HG03565 (cell line): ENCODE measurements around the gene APOE.
A peak's percentile ranks its signal among the peaks of the same experiment; 100 is the strongest.
"Not testable (repeated sequence)": the region's sequence is repeated elsewhere in the genome, so short reads cannot be mapped to it uniquely, and the experiment has no call there.

Experiments used
- ATAC-seq: cut with Tn5 transposase; IDR thresholded peaks from one replicate; pipeline ENCODE4 v1.9.1; 2021; ENCODE audit warnings: mild to moderate bottlenecking, moderate library complexity; ENCODE audit not compliant: unreplicated experiment

APOE gene

DNA sequence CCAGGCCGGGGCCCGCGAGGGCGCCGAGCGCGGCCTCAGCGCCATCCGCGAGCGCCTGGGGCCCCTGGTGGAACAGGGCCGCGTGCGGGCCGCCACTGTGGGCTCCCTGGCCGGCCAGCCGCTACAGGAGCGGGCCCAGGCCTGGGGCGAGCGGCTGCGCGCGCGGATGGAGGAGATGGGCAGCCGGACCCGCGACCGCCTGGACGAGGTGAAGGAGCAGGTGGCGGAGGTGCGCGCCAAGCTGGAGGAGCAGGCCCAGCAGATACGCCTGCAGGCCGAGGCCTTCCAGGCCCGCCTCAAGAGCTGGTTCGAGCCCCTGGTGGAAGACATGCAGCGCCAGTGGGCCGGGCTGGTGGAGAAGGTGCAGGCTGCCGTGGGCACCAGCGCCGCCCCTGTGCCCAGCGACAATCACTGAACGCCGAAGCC, 3.3 kb downstream of the APOE start:
- no peak for ATAC-seq

DNA sequence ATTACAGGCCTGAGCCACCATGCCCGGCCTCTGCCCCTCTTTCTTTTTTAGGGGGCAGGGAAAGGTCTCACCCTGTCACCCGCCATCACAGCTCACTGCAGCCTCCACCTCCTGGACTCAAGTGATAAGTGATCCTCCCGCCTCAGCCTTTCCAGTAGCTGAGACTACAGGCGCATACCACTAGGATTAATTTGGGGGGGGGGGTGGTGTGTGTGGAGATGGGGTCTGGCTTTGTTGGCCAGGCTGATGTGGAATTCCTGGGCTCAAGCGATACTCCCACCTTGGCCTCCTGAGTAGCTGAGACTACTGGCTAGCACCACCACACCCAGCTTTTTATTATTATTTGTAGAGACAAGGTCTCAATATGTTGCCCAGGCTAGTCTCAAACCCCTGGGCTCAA, 4.2 kb downstream of the APOE start:
- ATAC-seq: no peak

DNA sequence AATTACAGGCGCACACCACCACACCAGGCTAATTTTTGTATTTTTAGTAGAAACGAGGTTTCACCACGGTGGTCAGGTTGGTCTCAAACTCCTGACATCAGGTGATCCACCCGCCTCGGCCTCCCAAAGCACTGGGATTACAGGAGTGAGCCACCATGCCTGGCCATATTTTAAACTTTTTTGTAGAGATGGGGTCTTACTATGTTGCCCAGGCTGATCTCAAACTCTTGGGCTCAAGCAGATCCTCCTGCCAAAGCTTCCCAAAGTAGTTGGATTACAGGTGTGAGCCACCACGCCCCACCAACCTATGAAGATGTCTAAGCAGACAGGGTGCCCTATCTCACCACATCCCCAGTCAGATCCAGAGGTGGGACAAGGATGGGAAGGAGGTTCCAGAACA, 6.3 kb downstream of the APOE start:
- not testable (repeated sequence) for ATAC-seq

DNA sequence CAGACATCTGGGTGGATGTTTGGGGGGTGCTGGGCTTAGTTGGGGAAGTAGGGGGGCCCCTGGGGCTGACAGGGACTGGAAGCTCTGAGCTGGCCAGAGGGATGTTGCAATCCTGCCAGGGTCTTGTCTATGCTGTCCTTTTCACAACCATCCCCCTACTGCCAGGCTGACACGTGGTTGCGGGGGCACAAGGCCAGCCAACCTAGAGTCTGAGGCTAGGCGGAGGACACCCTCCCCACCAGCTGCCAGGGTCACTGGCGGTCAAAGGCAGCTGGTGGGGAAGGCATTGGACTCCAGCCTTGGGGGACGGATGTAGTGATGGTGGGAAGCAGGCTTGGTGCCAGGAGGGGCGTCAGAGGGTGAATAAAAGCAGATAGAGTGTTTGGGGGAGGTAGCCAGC, 7.3 kb downstream of the APOE start:
- no peak for ATAC-seq

DNA sequence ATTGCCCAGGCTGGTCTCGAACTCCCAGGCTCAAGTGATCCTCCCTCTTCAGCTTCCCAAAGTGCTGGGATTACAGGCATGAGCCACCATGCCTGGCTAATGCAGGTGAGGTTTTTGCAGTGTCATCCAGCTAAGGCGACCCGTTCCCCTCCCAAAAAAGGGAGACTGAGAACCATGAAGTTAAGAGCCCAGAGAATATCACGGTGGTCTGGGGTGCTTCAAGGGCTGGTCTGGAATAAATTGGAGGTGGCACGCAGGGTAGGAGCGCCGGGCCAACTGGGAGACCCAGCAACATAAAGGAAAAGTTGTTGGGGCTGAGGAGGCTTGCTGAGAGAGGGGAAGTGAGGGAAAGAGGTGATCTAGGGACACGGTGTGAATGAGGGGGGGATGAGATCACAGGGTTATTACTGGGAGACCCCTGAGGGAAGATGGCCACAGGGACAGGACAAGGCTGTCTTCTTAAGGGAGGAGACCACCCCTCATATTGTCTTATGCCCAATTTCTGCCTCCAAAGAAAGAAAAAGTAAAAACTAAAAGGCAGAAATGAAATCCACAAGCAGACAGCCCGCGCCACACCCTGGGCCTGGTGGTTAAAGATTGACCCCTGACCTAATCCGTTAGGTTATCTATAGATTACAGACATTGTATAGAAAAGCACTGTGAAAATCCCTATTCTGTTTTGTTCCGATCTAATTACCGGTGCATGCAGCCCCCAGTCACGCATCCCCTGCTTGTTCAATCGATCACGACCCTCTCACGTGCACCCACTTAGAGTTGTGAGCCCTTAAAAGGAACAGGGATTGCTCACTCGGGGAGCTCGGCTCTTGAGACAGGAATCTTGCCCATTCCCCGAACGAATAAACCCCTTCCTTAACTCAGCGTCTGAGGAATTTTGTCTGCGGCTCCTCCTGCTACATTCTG, 8.2 kb downstream of the APOE start:
- not testable (repeated sequence) for ATAC-seq

DNA sequence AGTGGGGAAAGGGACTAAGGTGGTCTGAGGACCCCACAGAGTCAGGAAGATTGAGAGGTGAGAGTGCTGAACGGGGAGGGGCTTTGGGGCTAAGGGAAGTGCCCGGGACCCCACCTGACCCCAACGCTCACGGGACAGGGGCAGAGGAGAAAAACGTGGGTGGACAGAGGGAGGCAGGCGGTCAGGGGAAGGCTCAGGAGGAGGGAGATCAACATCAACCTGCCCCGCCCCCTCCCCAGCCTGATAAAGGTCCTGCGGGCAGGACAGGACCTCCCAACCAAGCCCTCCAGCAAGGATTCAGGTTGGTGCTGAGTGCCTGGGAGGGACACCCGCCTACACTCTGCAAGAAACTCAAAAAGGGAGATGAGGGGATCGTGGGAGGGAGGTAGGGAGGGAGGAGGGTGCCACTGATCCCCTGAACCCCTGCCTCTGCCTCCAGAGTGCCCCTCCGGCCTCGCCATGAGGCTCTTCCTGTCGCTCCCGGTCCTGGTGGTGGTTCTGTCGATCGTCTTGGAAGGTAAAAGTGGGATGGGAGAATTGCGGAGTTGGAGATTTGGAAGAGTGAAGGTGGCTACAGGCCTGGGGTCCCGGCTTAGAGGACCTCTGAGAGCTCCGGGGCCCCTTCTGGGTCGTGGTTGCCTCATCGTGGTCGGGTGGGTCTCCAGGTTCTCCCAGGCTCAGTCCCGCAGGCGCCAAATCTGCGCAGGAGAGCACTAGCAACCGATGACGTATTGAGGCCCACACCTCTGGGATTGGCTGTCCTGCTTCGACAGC, 9.0 kb downstream of the APOE start, which contains the start of gene APOC1:
Gene APOC1, plus strand, starts transcription at position 176 of the 774 bp plus-strand sequence. Its CDS starts 284 bp downstream, at position 460.
- peak; percentile 76 for ATAC-seq

DNA sequence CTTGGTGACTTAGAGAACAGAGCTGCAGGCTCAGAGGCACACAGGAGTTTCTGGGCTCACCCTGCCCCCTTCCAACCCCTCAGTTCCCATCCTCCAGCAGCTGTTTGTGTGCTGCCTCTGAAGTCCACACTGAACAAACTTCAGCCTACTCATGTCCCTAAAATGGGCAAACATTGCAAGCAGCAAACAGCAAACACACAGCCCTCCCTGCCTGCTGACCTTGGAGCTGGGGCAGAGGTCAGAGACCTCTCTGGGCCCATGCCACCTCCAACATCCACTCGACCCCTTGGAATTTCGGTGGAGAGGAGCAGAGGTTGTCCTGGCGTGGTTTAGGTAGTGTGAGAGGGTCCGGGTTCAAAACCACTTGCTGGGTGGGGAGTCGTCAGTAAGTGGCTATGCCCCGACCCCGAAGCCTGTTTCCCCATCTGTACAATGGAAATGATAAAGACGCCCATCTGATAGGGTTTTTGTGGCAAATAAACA, 18.7 kb downstream of the APOE start:
- no peak for ATAC-seq

DNA sequence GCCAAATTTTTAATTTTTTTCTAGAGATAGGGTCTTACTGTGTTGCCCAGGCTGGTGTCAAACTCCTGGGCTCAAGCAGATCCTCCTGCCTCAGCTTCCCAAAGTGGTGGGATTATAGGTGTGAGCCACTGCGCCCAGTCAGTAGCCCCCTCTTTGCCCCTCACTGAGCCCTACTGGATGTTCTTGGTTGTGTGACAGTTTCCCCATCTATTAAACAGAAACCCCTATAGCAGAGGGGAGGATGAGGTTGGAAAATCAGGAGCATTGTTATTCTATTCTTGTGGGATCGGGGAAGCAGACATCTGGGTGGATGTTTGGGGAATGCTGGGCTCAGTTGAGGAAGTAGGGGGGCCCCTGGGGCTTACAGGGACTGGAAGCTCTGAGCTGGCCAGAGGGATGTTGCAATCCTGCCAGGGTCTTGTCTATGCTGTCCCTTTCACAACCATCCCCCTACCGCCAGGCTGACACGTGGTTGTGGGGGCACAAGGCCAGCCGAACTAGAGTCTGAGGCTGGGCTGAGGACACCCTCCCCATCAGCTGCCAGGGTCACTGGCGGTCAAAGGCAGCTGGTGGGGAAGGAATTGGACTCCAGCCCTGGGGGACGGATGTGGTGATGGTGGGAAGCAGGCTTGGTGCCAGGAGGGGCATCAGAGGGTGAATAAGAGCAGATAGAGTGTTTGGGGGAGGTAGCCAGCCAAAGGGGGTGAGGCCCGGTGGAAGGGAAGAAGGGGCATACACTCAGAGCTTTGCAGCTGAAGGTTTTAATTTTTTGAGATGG, 19.7 kb downstream of the APOE start:
- no peak for ATAC-seq

DNA sequence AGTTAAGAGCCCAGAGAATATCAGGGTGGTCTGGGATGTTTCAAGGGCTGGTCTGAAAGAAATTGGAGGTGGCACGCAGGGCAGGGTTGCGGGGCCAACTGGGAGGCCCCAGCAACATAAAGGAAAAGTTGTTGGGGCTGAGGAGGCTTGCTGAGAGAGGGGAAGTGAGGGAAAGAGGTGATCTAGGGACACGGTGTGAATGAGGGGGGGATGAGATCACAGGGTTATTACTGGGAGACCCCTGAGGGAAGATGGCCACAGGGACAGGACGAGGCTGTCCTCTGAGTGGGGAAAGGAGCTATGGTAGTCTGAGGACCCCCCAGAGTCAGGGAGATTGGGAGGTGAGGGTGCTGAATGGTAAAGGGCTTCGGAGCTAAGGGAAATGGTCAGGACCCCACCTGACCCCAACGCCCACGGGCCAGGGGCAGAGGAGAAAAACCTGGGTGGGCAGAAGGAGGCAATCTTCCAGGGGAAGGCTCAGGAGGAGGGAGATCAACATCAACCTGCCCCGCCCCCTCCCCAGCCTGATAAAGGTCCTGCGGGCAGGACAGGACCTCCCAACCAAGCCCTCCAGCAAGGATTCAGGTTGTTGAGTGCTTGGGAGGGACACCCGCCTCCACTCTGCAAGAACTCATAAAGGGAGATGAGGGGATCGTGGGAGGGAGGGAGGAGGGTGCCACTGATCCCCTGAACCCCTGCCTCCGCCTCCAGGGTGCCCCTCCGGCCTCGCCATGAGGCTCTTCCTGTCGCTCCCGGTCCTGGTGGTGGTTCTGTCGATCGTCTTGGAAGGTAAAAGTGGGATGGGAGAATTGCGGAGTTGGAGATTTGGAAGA, 20.9 kb downstream of the APOE start:
- ATAC-seq: not testable (repeated sequence)

DNA sequence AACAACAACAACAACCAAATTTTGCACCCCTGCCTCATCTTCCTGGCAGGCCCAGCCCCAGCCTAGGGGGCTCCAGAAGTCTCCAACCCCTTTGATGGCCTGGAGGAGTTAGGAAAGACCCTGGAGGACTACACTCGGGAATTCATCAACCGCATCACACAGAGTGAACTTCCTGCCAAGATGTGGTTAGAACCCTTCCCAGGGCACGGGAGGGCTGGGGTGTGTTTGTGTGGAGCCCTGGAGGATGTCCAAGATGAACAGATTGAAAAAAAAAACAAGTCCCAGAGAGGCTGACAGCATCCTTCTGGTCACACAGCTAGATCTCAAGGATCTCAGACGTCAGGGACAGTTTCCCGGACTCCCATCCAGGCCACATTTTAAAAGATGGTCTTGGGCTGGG, 22.1 kb downstream of the APOE start:
- no peak for ATAC-seq

DNA sequence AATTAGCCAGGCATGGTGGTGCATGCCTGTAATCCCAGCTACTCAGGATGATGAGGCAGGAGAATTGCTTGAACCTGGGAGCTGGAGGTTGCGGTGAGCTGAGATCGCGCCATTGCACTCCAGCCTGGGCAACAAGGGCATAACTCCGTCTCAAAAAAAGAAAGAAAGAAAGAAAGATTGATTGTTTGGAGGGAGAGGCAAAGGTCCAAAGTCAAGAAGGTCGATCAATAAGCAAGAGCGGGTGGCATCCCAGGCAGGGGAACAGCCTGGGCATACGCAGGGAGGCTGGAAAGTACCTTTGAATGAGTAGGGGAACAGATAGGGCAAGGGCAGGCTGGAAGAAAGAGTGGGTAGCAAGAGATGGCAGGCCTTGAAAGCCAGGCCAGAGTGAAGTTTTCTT, 24.5 kb downstream of the APOE start:
- ATAC-seq: no peak

DNA sequence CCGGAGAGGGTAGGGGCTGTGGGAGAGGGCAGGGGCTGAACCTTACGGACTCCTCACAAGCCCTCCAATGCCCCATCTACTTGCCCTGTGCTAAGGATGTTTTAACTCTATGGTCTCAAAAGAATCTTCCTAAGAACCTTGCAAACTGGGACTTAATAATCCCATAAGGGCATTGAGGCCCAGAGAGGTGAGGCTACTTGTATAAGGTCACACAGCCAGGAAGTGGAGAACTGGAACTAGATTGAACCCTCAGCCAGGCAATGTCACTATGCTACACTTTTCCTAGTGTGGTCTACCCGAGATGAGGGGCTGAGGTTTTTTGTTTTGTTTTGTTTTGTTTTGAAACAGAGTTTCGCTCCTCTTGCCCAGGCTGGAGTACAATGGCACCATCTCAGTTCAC, 25.9 kb downstream of the APOE start:
- ATAC-seq: no peak

DNA sequence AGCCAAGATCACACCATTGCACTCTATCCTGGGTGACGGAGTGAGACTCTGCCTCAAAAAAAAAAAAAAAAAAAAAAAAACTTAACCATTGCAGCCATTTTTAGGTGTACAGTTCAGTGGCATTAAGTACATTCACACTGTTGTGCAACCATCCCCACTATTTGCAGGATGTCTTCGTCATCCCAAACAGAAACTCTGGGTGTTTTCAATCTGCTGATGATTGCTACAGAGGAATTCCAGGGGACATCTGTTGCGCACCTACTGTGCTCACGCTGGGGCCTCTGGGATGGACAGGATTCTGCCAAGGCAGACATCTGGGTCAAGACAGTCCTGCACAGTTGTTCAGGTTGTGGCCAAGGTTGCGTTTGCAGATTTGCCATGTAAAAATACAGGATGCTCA, 34.1 kb downstream of the APOE start:
- ATAC-seq: no peak

DNA sequence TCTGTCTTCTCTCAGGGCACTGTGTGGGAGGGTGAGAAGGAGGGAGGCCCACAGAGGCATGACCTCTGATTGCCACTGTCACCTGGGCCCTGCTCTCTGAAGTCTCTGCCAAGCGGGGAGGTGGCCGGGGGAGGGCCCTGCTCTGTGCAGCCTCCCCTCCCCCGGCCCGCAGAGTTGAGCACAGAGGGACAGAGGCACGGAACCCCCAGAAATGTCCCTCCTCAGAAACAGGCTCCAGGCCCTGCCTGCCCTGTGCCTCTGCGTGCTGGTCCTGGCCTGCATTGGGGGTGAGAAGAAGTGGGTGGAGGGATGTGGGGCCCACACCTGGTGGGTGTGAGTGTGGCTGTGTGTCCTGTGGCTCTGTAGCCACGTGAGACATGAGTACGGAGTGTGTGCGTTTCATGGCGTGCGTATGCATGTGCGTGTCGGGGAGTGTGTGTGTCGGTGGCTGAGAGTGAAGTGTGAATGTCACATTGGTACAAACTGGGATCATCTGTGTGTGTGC, 36.5 kb downstream of the APOE start, which contains the start of gene APOC4:
Gene APOC4, plus strand, starts transcription at position 171 of the 505 bp plus-strand sequence. Its CDS starts 41 bp downstream, at position 212.
- no peak for ATAC-seq

DNA sequence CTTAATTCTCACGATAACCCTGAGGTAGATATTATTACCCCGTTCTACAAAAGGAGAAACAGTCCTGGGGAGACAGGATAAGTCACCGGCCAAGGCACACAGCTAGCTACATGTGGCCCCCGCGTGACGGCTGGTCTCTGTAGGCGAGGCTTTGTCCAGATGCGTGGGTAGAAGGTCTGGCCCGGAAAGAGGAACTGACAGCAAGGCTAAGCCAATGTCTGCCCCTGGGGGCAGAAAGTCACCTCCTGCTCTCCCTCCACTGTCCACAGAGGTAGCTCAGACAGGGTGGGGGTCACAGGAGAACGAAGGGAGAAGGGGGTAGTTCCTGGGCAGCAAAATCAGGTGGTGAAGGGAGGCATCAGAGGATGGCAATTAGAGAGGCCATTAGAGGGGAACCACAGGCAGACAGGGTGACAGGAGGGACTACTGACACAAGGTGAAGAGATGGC, 38.2 kb downstream of the APOE start:
- ATAC-seq: peak; percentile 54

DNA sequence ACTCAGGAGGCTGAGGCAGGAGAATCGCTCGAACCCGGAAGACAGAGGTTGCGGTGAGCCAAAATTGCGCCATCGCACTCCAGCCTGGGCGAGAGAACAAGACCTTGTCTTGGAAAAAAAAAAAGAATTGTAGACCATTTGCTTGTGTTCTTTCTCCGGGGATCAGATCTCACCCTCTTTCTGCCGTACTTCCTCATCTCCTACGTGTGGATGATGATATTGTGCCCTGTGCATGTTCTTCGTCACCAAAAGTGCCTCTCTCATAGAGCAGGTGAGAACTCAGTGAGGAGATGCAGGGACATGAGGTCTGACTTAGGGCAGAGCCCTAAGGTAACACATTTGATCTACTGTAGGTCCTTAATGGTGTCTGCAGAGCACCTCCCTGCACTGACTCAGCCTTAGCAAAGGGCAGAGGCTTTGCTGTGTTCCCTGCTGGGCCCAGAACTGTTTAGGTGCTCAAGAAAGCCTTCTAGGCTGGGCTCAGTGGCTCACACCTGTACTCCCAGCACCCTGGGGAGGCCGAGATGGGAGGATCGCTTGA, 41.5 kb downstream of the APOE start:
- no peak for ATAC-seq

DNA sequence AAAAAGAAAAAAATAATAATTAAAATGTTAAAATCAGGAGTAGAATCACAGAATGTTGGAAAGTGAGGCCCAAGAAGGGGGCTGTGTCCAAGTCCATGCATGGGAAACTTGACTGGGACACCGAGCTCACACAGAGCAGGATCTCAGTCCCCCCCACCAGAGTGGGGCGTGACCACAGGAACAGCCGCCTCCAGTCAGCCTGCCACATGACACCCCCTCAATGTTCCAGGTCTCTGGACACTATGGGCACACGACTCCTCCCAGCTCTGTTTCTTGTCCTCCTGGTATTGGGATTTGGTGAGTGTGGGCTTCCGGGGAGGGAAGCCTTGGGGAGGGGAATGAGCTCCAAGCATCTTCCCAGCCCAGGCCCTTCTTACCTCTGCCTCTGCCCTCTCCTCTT, 42.6 kb downstream of the APOE start:
- ATAC-seq: no peak

DNA sequence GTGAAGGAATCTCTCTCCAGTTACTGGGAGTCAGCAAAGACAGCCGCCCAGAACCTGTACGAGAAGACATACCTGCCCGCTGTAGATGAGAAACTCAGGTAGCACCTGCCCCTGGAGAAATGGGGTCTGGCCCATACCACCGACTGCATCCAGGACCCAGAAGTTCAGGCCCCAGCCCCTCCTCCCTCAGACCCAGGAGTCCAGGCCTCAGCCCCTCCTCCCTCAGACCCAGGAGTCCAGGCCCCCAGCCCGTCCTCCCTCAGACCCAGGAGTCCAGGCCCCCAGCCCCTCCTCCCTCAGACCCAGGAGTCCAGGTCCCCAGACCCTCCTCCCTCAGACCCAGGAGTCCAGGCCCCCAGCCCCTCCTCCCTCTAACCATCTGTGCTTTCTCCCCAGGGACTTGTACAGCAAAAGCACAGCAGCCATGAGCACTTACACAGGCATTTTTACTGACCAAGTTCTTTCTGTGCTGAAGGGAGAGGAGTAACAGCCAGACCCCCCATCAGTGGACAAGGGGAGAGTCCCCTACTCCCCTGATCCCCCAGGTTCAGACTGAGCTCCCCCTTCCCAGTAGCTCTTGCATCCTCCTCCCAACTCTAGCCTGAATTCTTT, 43.3 kb downstream of the APOE start:
- no peak for ATAC-seq

DNA sequence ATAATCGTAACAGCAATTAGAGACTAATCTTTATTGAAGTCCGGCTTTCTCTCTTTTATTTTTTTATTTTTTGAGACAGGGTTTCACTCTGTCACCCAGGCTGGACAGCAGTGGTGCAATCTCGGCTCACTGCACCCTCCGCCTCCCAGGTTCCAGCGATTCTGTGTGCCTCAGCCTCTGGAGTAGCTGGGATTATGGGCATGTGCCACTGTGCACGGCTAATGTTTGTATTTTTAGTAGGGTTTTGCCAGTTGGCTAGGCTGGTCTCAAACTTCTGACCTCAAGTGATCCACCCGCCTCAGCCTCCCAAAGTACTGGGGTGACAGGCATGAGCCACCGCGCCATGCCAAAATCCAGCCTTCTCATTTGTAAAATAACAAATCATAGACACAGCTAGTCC, 44.0 kb downstream of the APOE start:
- no peak for ATAC-seq
